Pancreas (tissue), 10 donors: ENCODE data around the gene SORCS3. TPM values are rescaled to one million over a fixed set of nuclear protein-coding genes. Genes with fewer than 3 reads are reported as not detected.

Experiments used
- ATAC-seq, 4 donors: fragments of 200-7000 bp; cut with Tn5 transposase; one replicate each; pipeline versions ENCODE4 v1.8.0 to v1.9.1; 2020; ENCODE audit warnings: mild to moderate bottlenecking in 4 of 4, moderate library complexity in 4 of 4
- DNase-seq, 6 donors: peaks; one replicate each; pipeline ENCODE4 v3.0.0-alpha.2; 2020
- FAIRE-seq: peaks from 2 replicates; lab custom pipeline; 2012; peaks lifted over from hg19 to GRCh38; lab: Jason Lieb, UNC
- H3K27ac ChIP-seq, 4 donors: fragments of 200-600 bp; sonication (generic); 1 replicate in 3 of 4; 2 replicates in 1 of 4; pipeline versions ENCODE4 v1.5.0 to v1.8.0; 2020
- H3K27me3 ChIP-seq, 4 donors: fragments of 200-600 bp; one replicate each; pipeline ENCODE4 v1.8.0; 2021
- H3K36me3 ChIP-seq, 3 donors: fragments of 200-600 bp; sonication (generic) in 1 of 3; one replicate each; pipeline versions ENCODE4 v1.5.0 to v1.8.0; 2020 to 2021
- H3K4me1 ChIP-seq, 3 donors: fragments of 200-600 bp; one replicate each; pipeline ENCODE4 v1.8.0; 2021
- H3K4me3 ChIP-seq, 4 donors: fragments of 200-600 bp; sonication (generic) in 2 of 4; one replicate each; pipeline versions ENCODE4 v1.5.0 to v1.8.0; 2020 to 2021
- H3K9me3 ChIP-seq, 4 donors: fragments of 200-600 bp; one replicate each; pipeline ENCODE4 v1.8.0; 2021
- WGBS, 2 donors: extraction: QIAGEN DNeasy Blood & Tissue Kit; methylation state at CpG; one replicate each; pipeline ENCODE4 v1.1.7; 2013; 5-methylcytosine and 5-hydroxymethylcytosine counted together
- intact Hi-C, 3 donors: fragments of 100-400 bp; cut with DNase I; formaldehyde crosslinking; loops; one replicate each; pipeline versions ENCODE4 v1.11.1 to v1.14.2; 2022
- polyA plus RNA-seq, 2 donors: library from polyadenylated mRNA; stranded (reverse); fragments of 200-250 nt; gene quantifications; one replicate each; pipeline ENCODE4 v1.2.3, GENCODE V29; 2013
- total RNA-seq, 6 donors: library from RNA; stranded (reverse); fragmentation: NEBNext Ultra II Directional in 4 of 6; extraction: Animal tissue kit (Norgen Biotek cat#: 25700) in 4 of 6; gene quantifications; one replicate each; pipeline versions ENCODE4 v1.2.1 to v1.2.4, GENCODE V29; 2021 to 2023
- TF ChIP-seq, protein P1 (sequence below), 4 donors: fragments of 200-600 bp; sonication (generic) in 3 of 4; IDR thresholded peaks; one replicate each; pipeline versions ENCODE4 v1.5.0 to v1.8.0; 2021; ENCODE audit warnings: antibody characterized with exemption in 4 of 4
- donor health status: healthy with polysubstance abuse.
- donor health status: DM: no; HTN: no; CAD: no; lungs with moderate emphysema.
- donor health status: DM: no; HTN: no; CAD: no.
- donor health status: control.
- donor health status: control.
- donor health status: Bipolar disorder and iron deficiency.
- donor health status: DM: yes; HTN: yes; CAD: no.
- donor health status: DM: no; HTN: no; CAD: no.
- donor health status: DM: no; HTN: no; CAD: no.
- donor health status: DM: yes; HTN: yes; CAD: no.

Gene SORCS3
- total and polyA plus RNA-seq, 8 donors: 0.02 TPM; not detected in 7

- FAIRE-seq: no peak
Observed at GRCh38 chr10:104966563-104967297, 325.6 kb downstream of the SORCS3 start.

GRCh38 chr10:104980368-104980767 lies 339.3 kb downstream of the SORCS3 start:
- Histone ChIP-seq H3K36me3 (no peaks in the 10 kb centered on the region), H3K27me3 (no peaks in the 10 kb centered on the region), H3K4me3 (no peak overlapping the region), H3K4me1 (no peaks in the 10 kb centered on the region), H3K9me3 (no peaks in the 10 kb centered on the region), H3K27ac (no peak overlapping the region)
- DNase-seq (no peak), FAIRE-seq (no peak), ATAC-seq (no peak)
- TF ChIP-seq, protein P1, sequence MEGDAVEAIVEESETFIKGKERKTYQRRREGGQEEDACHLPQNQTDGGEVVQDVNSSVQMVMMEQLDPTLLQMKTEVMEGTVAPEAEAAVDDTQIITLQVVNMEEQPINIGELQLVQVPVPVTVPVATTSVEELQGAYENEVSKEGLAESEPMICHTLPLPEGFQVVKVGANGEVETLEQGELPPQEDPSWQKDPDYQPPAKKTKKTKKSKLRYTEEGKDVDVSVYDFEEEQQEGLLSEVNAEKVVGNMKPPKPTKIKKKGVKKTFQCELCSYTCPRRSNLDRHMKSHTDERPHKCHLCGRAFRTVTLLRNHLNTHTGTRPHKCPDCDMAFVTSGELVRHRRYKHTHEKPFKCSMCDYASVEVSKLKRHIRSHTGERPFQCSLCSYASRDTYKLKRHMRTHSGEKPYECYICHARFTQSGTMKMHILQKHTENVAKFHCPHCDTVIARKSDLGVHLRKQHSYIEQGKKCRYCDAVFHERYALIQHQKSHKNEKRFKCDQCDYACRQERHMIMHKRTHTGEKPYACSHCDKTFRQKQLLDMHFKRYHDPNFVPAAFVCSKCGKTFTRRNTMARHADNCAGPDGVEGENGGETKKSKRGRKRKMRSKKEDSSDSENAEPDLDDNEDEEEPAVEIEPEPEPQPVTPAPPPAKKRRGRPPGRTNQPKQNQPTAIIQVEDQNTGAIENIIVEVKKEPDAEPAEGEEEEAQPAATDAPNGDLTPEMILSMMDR (IDR thresholded peaks at IDR 0.05): no peak
- 47 to 55% methylated on average over 2 of the region's 2 CpGs for WGBS, 2 donors
- intact Hi-C loops: no loop called here

More at GRCh38 chr10:104966563-104967297, 325.6 kb downstream of the SORCS3 start:
- DNase-seq: no peak
- Histone ChIP-seq H3K4me1 (no peaks in the 10 kb centered on the region), H3K27ac (no peak overlapping the region), H3K4me3 (no peak overlapping the region), H3K9me3 (no peaks in the 10 kb centered on the region), H3K27me3 (no peaks in the 10 kb centered on the region), H3K36me3 (no peaks in the 10 kb centered on the region)
- 18% methylated on average over 2 of the region's 2 CpGs for WGBS, 2 donors
- intact Hi-C loops: no loop called here
- ATAC-seq: no peak
- TF ChIP-seq, protein P1 (IDR thresholded peaks at IDR 0.05): no peak

GRCh38 chr10:104981995-104982394 lies 340.9 kb downstream of the SORCS3 start:
- TF ChIP-seq, protein P1 (IDR thresholded peaks at IDR 0.05): no peak
- ATAC-seq: no peak
- WGBS, 2 donors: 53 to 54% methylated on average over 4 of the region's 4 CpGs
- Histone ChIP-seq H3K27ac (no peak overlapping the region), H3K27me3 (no peaks in the 10 kb centered on the region), H3K4me3 (no peak overlapping the region), H3K36me3 (no peaks in the 10 kb centered on the region), H3K9me3 (no peaks in the 10 kb centered on the region), H3K4me1 (no peaks in the 10 kb centered on the region)
- FAIRE-seq: no peak
- intact Hi-C loops: no loop called here
- no peak for DNase-seq

- Histone ChIP-seq H3K27me3 (no peaks in the 10 kb centered on the region), H3K4me3 (no peak overlapping the region), H3K4me1 (no peaks in the 10 kb centered on the region), H3K36me3 (no peaks in the 10 kb centered on the region), H3K27ac (no peak overlapping the region), H3K9me3 (no peaks in the 10 kb centered on the region)
- TF ChIP-seq, protein P1 (IDR thresholded peaks at IDR 0.05): no peak
- WGBS, 2 donors: 67 to 90% methylated on average over 1 of the region's 1 CpG
- DNase-seq (no peak), FAIRE-seq (no peak), ATAC-seq (no peak)
- intact Hi-C loops: no loop called here
Observed at GRCh38 chr10:104988686-104989085, 347.6 kb downstream of the SORCS3 start.

GRCh38 chr10:104989880-104990279 lies 348.8 kb downstream of the SORCS3 start:
- no peak overlapping the region for H3K27ac ChIP-seq
- H3K27me3 ChIP-seq: no peaks in the 10 kb centered on the region
- DNase-seq (no peak), ATAC-seq (no peak), FAIRE-seq (no peak)
- no peaks in the 10 kb centered on the region for H3K4me1 ChIP-seq
- H3K9me3 ChIP-seq: no peaks in the 10 kb centered on the region
- no peak overlapping the region for H3K4me3 ChIP-seq
- TF ChIP-seq, protein P1 (IDR thresholded peaks at IDR 0.05): no peak
- no peaks in the 10 kb centered on the region for H3K36me3 ChIP-seq
- intact Hi-C loops: no loop called here
